Activated gamma-delta T cell treated with Interleukin-2 at 50 U/mL for 16 hours (primary cell): ENCODE measurements around the gene ABTB1.
"Not testable (repeated sequence)": the region's sequence is repeated elsewhere in the genome, so short reads cannot be mapped to it uniquely, and the experiment has no call there.

Source experiments
- DNase-seq: peaks from one replicate; pipeline ENCODE4 v3.0.0-alpha.2; 2020

The ABTB1 gene

GRCh38 chr3:127650236-127650635 lies 22.5 kb upstream of the ABTB1 start:
- no peak for DNase-seq

- no peak for DNase-seq
Measured at GRCh38 chr3:127651516-127652172, 21.1 kb upstream of the ABTB1 start.

GRCh38 chr3:127652246-127652995 lies 20.3 kb upstream of the ABTB1 start:
- DNase-seq: no peak

GRCh38 chr3:127654374-127654773 lies 18.4 kb upstream of the ABTB1 start:
- no peak for DNase-seq

GRCh38 chr3:127654993-127655392 lies 17.8 kb upstream of the ABTB1 start:
- DNase-seq: not testable (repeated sequence)

- no peak for DNase-seq
Measured at GRCh38 chr3:127655641-127656040, 17.1 kb upstream of the ABTB1 start.

GRCh38 chr3:127656906-127657305 lies 15.8 kb upstream of the ABTB1 start:
- DNase-seq: no peak

GRCh38 chr3:127658234-127658633 lies 14.5 kb upstream of the ABTB1 start:
- DNase-seq: no peak

GRCh38 chr3:127660621-127661251 lies 12.0 kb upstream of the ABTB1 start:
- DNase-seq: no peak

- no peak for DNase-seq
Measured at GRCh38 chr3:127661600-127661999, 11.2 kb upstream of the ABTB1 start.

- DNase-seq: no peak
Measured at GRCh38 chr3:127662001-127662469, 10.7 kb upstream of the ABTB1 start.

GRCh38 chr3:127663151-127663550 lies 9.6 kb upstream of the ABTB1 start:
- no peak for DNase-seq

- no peak for DNase-seq
Measured at GRCh38 chr3:127665165-127665564, 7.6 kb upstream of the ABTB1 start.

GRCh38 chr3:127665586-127665985 lies 7.2 kb upstream of the ABTB1 start:
- no peak for DNase-seq

- no peak for DNase-seq
Measured at GRCh38 chr3:127666676-127667075, 6.1 kb upstream of the ABTB1 start.

GRCh38 chr3:127667119-127667681 lies 5.6 kb upstream of the ABTB1 start:
- no peak for DNase-seq

GRCh38 chr3:127668906-127669305 lies 3.8 kb upstream of the ABTB1 start:
- no peak for DNase-seq

- DNase-seq: no peak
Measured at GRCh38 chr3:127669541-127670228, 3.1 kb upstream of the ABTB1 start.

GRCh38 chr3:127670229-127670559 lies 2.6 kb upstream of the ABTB1 start:
- no peak for DNase-seq

- DNase-seq: no peak
Measured at GRCh38 chr3:127670761-127671522, 1.8 kb upstream of the ABTB1 start.

- DNase-seq: peak; percentile 24
Measured at GRCh38 chr3:127671523-127672428, 976 bp upstream of the ABTB1 start.
